SK-N-SH (cell line): ENCODE results near the gene CEP63. TPM values are rescaled to one million over a fixed set of nuclear protein-coding genes. Genes with fewer than 3 reads are reported as not detected.

ENCODE experiments used
- CHD2 ChIP-seq: fragments of 150-350 bp; IDR thresholded peaks from 2 replicates; pipeline ENCODE4 v1.6.1; 2018; ENCODE audit warnings: low read length; ENCODE audit not compliant: partially characterized antibody
- ELF1 ChIP-seq: IDR thresholded peaks from 2 replicates; pipeline ENCODE4 v1.4.0; 2012
- EZH2phosphoT487 ChIP-seq: fragments of 200-600 bp; sonication (generic); IDR thresholded peaks from 2 replicates; pipeline ENCODE4 v1.6.1; 2017; ENCODE audit warnings: low read depth, mixed run types, mild to moderate bottlenecking, antibody characterized with exemption, moderate library complexity, borderline replicate concordance
- FOXJ3 ChIP-seq: sonication (generic); formaldehyde crosslinking; IDR thresholded peaks from 2 replicates; pipeline ENCODE4 v1.5.1; 2020; ENCODE audit warnings: mild to moderate bottlenecking, missing genetic modification reagents
- RFX5 ChIP-seq: IDR thresholded peaks from 2 replicates; pipeline ENCODE4 v1.6.1; 2012; ENCODE audit warnings: mild to moderate bottlenecking, improper control_type of control experiment, low read length
- SIN3A ChIP-seq: IDR thresholded peaks from 2 replicates; pipeline ENCODE4 v1.6.1; 2012; ENCODE audit warnings: low read depth, mild to moderate bottlenecking, low read length, moderate library complexity, borderline replicate concordance
- SMC3 ChIP-seq: IDR thresholded peaks from 2 replicates; pipeline ENCODE4 v1.6.1; 2012; ENCODE audit warnings: low read depth, low read length, improper control_type of control experiment
- TCF12 ChIP-seq: IDR thresholded peaks from 2 replicates; pipeline ENCODE4 v1.4.0; 2012
- YY1 ChIP-seq: IDR thresholded peaks from 2 replicates; pipeline ENCODE4 v1.4.0; 2012; ENCODE audit warnings: low read depth, mild to moderate bottlenecking
- polyA plus RNA-seq, 3 experiments: library from polyadenylated mRNA; depleted of rRNA; stranded (reverse); fragments of >200 nt; gene quantifications; 2 replicates each; pipeline ENCODE4 v1.2.3, GENCODE V29; 2012
- TF ChIP-seq, protein P1 (sequence below): fragments of 150-350 bp; IDR thresholded peaks from 2 replicates; pipeline ENCODE4 v1.6.1; 2017; ENCODE audit warnings: antibody characterized with exemption, low read length, low read depth, borderline replicate concordance
- TF ChIP-seq, protein P2 (sequence below): IDR thresholded peaks from 2 replicates; pipeline ENCODE4 v1.4.0; 2012; ENCODE audit warnings: low read depth
- TF ChIP-seq, protein P3 (sequence below): IDR thresholded peaks from 2 replicates; pipeline ENCODE4 v1.4.0; 2012; ENCODE audit warnings: low read depth, borderline replicate concordance
- TF ChIP-seq, protein P4 (sequence below): fragments of 150-350 bp; IDR thresholded peaks from 2 replicates; pipeline ENCODE4 v1.6.1; 2016; ENCODE audit warnings: mild to moderate bottlenecking, low read depth, low read length
- TF ChIP-seq, protein P5 (sequence below): IDR thresholded peaks from 2 replicates; pipeline ENCODE4 v1.6.1; 2012; ENCODE audit warnings: mild to moderate bottlenecking, low read depth, low read length, moderate library complexity

CEP63 gene
- polyA plus RNA-seq, 1 of the 3 experiments (the other 2 are of a cell fraction), result 6.3 TPM

DNA sequence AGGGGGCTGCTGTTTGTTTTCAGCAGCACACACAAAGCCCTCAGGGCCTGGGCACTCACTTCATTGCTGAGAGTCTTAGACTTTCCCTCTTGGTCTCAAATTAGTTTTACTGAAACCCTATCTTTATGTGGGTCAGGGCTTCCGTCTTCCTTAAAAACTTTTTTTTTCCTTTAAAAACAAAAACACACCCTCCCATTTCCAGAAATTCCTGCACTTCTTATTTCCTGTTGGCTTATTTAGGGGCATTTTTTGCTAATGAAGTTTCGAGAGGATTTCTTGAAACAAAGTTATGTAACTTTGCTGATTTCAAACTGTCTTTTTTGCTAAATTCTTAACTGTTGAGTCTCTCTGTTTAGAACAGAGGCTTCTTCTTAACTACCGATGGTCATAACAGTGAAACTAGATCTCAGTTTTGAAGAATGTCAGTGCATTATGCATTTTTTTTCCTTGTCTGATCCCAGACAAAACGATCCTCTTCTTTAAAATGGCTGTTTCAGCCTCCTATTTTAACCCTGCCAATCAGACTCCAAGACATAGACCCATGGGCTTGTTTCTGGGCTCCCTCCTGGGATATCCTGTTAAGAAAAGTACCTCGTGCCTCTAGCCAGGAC is 23.4 kb upstream of the CEP63 start (continued):
- TF ChIP-seq EZH2phosphoT487 (no peak), SIN3A (no peak), FOXJ3 (no peak), RFX5 (no peak), TCF12 (peak; percentile 54), SMC3 (no peak), YY1 (peak; percentile 52; the same call in 1 of the 2 replicates), ELF1 (no peak), CHD2 (no peak)
- TF ChIP-seq, protein P1, sequence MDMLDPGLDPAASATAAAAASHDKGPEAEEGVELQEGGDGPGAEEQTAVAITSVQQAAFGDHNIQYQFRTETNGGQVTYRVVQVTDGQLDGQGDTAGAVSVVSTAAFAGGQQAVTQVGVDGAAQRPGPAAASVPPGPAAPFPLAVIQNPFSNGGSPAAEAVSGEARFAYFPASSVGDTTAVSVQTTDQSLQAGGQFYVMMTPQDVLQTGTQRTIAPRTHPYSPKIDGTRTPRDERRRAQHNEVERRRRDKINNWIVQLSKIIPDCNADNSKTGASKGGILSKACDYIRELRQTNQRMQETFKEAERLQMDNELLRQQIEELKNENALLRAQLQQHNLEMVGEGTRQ, result no peak
- TF ChIP-seq, protein P2, sequence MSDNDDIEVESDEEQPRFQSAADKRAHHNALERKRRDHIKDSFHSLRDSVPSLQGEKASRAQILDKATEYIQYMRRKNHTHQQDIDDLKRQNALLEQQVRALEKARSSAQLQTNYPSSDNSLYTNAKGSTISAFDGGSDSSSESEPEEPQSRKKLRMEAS, result no peak; the same call in 1 of the 2 replicates
- TF ChIP-seq, protein P3, sequence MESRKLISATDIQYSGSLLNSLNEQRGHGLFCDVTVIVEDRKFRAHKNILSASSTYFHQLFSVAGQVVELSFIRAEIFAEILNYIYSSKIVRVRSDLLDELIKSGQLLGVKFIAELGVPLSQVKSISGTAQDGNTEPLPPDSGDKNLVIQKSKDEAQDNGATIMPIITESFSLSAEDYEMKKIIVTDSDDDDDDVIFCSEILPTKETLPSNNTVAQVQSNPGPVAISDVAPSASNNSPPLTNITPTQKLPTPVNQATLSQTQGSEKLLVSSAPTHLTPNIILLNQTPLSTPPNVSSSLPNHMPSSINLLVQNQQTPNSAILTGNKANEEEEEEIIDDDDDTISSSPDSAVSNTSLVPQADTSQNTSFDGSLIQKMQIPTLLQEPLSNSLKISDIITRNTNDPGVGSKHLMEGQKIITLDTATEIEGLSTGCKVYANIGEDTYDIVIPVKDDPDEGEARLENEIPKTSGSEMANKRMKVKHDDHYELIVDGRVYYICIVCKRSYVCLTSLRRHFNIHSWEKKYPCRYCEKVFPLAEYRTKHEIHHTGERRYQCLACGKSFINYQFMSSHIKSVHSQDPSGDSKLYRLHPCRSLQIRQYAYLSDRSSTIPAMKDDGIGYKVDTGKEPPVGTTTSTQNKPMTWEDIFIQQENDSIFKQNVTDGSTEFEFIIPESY, result no peak
- TF ChIP-seq, protein P4, sequence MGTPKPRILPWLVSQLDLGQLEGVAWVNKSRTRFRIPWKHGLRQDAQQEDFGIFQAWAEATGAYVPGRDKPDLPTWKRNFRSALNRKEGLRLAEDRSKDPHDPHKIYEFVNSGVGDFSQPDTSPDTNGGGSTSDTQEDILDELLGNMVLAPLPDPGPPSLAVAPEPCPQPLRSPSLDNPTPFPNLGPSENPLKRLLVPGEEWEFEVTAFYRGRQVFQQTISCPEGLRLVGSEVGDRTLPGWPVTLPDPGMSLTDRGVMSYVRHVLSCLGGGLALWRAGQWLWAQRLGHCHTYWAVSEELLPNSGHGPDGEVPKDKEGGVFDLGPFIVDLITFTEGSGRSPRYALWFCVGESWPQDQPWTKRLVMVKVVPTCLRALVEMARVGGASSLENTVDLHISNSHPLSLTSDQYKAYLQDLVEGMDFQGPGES, result no peak
- TF ChIP-seq, protein P5, sequence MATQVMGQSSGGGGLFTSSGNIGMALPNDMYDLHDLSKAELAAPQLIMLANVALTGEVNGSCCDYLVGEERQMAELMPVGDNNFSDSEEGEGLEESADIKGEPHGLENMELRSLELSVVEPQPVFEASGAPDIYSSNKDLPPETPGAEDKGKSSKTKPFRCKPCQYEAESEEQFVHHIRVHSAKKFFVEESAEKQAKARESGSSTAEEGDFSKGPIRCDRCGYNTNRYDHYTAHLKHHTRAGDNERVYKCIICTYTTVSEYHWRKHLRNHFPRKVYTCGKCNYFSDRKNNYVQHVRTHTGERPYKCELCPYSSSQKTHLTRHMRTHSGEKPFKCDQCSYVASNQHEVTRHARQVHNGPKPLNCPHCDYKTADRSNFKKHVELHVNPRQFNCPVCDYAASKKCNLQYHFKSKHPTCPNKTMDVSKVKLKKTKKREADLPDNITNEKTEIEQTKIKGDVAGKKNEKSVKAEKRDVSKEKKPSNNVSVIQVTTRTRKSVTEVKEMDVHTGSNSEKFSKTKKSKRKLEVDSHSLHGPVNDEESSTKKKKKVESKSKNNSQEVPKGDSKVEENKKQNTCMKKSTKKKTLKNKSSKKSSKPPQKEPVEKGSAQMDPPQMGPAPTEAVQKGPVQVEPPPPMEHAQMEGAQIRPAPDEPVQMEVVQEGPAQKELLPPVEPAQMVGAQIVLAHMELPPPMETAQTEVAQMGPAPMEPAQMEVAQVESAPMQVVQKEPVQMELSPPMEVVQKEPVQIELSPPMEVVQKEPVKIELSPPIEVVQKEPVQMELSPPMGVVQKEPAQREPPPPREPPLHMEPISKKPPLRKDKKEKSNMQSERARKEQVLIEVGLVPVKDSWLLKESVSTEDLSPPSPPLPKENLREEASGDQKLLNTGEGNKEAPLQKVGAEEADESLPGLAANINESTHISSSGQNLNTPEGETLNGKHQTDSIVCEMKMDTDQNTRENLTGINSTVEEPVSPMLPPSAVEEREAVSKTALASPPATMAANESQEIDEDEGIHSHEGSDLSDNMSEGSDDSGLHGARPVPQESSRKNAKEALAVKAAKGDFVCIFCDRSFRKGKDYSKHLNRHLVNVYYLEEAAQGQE, result no peak
